HG03060 (cell line): Measurements from ENCODE around the gene PKNOX2.

Source experiments
- ATAC-seq: cut with Tn5 transposase; IDR thresholded peaks from one replicate; pipeline ENCODE4 v1.9.1; 2021; ENCODE audit warnings: low read depth, moderate number of reproducible peaks; ENCODE audit not compliant: unreplicated experiment

The PKNOX2 gene

DNA sequence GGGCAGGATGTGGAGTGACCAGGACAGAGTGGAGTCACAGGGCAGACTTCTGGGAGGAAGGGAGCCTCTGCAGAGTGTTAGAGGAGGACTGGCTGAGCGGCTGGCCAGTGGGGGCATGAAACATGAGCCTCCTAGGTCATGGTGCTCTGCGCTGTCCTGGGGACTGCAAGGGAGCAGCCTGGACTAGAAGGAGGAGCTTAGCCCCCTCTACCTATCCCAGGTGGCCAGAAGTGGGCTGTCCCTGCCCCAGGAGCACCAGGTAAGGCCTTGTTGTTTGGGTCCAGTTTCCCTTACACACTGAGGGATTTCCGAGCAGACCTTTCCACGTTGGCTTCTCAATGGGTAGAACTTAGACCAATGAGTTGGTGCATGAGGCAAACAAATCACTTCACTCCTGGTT is 7.4 kb downstream of the PKNOX2 start:
- ATAC-seq = no peak

DNA sequence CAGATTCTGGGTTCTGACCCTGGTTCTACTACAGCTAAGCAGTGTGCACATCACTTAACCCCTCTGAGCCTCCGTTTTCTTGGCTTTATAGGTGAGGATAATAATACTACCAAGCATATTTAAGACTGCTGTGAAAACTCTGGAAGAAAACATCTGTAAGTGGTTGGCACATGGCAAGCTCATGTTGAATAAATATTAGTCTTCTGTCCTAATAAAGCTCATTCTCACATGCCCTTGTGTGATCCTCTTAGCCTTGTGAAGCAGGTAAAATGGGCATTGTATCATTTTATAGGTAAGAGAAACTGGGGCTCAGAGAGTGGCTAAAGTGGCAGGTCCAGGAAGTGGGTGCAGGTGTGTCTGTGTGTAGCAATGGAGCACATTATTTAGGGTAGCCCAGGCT is 8.5 kb downstream of the PKNOX2 start:
- no peak for ATAC-seq

DNA sequence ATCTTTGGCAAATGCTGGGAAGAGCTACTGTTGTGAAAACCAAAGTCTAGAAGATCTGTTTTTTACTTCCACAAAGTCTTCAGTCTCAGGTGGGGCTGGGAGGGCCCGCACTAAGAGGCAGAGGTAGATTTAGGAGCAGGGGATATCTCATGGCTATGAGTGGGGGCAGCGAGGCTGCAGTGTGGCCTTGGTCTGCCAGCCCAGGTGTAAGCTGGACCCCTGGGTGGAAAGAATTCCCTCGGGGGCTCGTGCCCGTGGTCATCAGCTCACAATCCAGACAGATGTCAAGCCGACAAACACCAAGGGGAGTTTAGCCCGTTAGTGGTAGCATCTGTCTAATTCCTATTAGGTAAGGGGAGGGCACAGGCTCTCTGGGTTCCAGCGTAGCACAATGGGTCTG is 9.0 kb downstream of the PKNOX2 start:
- no peak for ATAC-seq

DNA sequence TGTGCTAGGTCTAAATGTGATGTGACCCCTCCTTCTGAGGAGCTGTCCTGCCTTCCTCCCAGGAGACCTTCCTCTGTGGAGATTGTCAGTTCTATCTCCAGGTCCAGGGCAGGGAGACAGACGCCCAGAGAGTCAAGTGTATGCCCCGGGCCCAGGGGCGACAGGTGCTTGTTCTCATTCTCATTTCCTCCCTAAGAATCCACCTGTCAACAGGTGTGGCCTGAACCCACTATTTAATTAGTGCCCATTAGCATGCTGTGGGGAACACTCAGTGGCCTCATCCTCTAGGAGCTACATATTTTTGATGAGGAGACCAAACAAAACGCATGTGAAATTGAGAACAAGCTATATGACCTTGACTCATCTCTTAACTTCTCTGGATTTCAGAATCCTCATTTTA is 9.5 kb downstream of the PKNOX2 start:
- ATAC-seq = no peak

DNA sequence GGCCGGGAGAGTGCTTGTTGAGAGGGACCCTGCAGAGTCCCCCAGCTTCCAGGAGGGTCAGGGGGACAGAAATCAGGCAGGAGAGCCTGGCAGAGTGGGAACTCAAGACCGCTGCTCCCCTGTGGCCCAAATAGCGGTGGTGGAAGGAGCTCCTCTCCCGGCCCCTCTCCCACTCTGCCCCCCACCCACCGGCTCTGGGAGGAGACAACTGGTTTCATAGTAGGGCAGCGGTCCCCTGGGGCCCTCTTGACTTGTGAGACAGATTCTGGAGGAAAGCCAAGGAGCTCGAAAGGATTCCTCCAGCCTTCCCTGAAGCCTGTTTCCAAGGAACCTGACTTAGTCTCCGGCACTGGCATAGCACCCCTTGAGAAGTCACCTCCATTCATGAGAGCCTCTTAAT is 10.1 kb downstream of the PKNOX2 start:
- ATAC-seq = no peak

DNA sequence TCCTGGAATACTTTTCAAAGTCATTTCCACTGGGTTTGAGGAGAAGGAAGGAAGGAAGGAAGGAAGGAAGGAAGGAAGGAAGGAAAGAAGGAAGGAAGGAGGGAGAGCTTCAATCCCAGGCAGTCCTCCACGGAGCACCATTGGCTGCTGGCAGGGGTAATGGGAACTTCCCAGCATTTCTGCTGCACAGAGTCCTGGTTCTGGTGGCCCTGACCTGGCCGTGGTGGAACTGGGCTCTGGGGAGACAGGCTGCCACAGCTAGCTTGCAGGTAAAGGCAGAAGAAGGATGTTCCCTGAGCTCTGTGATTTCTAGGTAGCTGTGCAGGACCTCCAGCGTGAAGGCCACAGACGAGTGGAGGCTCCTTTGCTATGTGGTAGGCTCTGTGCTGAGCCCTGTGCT is 10.6 kb downstream of the PKNOX2 start:
- ATAC-seq = no peak

DNA sequence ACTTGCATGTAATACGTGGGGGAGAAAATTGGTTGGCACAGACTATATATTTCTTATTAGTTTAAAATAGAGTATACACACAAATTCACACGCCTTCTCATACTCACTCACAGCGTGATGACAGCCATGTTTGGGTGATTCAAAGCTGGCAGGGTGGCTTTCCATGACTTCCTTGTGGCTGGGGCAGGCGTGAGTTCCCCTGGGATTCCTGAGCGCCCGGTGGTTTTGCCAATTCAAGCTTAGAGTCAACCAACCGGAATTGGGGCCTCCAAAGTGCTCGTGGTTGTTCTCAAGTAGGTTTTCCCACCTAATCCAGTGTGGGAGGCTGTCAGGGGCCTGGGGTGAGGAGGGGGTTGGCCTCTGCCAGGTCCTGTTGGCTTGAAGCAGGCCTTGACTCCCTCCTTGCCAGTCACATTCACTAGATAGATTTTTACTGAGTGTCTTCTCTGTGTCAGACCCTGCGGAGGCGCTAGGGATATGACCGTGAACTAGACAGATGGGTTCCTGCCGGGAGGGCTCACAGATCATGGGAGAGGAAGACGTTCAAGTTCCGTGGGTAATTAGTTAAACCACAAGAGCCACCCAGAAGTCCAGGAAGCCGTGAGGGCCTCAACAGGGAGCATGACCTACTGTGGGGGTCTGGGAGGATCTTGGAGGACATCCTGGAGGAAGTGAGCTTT is 11.5 kb downstream of the PKNOX2 start:
- ATAC-seq = no peak

DNA sequence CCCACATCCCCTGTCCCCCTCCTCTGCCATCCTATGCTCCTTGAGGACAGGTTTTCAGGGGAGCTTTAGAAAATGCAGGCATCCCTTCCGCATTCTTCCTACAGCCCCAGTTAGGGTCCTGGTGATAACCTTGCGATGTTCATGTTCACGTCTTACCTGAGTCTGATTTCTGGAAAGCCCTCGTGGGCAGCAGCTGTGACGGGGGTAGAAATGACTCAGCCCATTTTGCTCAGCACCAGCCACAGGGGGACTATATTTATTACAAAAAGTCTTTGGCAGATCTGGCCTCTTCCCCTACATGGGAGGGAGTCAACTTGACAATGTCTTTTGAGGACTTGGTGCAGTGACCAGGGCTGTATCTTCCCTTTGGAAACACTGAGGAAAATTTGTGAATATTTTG is 12.3 kb downstream of the PKNOX2 start:
- no peak for ATAC-seq

DNA sequence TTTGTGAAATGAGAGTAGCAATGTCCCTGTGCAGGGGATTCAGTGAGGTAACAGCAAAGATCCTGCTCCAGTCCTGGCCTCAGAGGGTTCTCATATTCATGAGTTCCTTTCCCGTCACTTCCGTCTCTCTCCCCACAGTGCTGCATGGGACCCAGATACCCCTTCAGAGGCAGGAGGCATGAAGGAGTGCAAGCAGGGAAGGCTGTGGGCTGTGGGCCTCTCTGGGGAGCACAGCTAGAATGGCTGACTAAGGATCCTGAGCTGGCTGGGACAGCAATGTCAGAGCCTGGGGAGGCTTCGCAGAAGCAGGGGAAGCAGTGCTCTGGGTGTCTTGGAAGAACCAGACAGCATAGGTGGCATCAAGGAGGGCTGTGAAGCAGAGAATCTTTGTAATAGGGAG is 13.0 kb downstream of the PKNOX2 start:
- ATAC-seq = no peak

DNA sequence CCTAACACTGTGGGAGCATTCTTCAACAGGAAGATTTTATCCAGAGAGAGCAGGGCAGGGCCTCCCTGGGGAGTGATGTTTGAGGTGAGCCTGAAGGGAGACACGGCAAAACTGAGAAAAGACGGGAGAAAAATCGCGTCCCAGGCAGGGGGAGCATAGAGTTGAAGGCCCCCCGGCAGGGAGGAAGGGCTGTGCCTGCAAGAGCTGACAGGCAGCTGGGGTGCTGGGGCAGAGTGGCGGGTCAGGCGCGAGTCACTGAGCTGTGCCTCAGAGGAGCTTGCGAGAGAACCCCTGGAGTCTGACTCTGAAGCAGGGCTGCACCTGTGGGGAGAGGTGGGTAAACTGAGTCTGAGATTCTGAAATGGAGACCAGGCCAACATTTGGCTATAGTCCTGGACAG is 14.8 kb downstream of the PKNOX2 start:
- ATAC-seq = no peak

DNA sequence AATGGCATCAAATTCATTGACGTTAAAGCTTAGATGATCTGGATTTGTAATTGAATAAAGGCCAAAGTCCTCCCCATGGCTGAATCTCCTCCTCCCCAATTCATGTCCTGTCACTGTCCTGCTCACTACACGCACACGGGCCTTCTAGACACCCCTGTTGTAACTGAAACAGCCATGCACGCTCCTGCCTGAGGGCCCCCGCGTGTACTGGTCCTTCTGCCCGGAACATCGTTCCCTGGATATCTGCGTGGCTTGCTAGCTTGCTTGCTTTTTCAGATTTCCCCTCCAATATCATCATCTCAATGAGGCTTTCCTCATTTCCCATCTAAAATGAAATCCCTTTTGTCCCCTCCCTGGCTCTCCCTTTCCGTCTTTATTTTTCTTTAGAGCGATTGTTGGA is 15.3 kb downstream of the PKNOX2 start:
- ATAC-seq = no peak

DNA sequence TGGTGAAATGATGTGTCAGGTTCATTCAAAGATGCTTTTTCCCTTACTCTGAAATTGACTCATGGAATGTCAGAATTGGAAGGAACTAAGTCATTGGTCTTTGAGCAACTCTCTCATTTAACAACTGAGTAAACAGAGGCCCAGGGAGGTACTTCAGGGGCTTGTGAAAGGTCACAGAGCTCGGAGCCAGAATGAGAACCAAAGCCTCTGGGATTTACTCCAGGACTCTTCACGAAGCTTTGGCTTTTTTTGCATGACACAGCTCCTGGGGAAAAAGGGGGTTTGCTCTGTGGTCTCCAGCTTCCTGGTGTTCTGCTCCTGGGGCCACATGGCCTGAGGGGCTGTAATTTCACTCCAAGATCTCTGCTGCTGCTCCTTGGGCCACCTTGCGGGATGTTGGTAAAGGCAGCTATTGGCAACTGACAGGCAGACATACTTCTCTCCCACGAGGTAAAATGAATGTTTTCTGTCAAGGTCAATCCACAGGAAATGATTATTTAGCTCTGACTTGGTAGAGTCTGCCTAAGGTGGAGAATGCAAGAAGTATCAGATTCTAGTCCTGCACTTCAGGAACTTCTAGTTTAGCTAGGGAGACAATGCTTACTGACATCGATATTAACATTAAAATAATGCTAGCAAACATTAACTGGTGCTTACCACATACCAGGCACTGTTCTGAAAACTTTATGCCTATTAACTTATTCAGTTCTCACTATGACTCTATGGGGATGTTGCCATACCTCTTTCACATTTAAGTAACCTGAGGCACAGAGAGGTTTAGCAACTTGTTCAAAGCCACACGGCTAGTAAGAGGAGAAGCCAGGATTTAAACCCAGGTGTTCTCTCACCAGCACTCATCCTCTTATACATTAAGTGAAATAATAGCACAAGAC is 16.1 kb downstream of the PKNOX2 start:
- ATAC-seq = peak; percentile 85

DNA sequence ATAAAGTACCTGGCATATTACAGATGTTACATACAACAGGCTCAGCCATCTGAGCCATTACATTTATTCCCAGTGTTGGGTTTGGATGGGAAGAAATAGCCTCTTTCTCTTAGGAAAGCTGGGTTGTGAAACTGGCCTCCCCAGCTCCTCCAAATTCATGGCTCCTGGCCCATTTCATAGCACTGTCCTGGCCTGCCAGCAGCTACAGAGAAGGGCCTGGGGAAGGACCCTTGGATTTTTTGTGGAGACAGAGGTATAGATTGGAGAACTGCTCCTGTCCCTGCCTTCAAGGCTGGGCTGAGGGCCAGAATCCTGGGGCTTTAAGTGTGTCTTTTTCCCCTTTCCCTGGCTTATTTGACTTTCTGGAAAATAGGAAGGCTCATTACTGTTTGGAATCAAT is 18.0 kb downstream of the PKNOX2 start:
- ATAC-seq = no peak

DNA sequence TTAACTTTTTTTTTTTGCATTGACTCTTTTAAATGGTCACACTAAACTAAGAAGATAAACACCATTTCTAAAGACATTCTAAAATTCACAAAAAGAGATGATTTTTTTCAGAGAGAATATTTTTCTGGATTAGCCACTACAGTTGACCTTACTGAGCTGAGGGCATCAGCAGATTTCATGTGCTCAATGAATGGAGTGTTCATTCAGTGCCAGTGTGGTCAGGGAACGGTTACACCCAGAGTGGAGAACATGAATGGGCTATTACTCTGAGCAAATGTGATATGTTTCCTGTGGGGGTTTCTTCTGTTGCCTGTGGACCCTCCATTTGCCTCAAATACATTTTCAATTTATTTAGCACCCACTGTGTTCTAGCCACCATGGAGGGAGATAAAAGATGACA is 19.1 kb downstream of the PKNOX2 start:
- ATAC-seq = no peak

DNA sequence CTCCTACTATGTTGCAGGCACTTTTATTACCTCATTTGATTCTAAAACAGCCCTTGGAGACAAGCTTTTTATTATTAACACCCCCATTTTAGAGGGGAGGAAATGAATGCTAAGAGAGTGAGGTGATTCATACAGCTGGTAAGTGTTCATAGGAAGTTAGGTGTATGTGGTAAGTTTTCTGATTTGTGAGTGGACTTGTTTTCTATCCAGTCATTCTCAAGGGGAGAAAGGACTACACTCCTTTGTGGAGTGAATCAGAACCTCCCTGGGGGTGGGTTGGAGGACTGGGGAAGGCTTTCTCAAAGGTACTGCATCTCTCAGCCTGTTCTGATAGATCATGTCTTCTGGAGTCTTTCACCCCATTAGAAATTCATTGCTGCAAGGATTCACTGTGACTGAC is 23.5 kb downstream of the PKNOX2 start:
- ATAC-seq = no peak

DNA sequence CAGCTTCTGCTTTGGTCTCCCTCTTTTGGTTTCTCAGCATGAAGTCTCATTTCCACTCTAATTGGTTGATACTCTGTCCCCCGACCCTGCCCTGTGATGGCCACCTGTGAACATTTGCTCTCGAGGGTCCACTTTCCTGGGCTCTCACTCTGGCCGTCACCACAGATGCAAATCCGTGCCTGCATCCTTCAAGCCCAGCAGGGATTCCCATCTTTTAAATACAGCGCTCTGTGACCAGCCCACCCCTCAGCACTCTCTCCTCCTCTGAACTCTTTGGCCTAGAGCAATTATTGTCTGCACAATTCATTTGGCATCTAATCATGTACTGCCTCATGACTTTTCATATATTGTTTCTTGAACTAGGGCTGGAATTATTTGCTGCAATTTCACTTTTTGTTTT is 26.0 kb downstream of the PKNOX2 start:
- no peak for ATAC-seq

DNA sequence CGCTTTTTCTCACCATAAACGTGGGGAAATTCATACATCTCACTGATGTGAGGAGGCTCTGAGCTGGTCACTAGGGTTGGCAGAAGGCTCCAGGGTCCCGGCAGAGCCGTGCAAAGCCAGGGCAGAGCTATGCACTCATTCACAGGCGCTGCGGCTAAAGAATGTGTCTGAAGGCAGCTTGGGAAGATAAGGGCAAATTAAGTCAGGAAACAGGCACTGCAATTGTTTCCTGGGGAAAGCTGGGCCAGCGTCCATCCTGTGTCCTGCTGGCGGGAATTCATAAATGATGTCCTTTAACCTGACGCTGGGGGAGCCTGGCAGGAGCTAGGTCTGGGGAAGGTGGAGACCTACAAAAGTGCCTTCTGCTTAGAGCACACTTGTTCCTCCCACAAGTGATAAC is 27.6 kb downstream of the PKNOX2 start:
- ATAC-seq = no peak

DNA sequence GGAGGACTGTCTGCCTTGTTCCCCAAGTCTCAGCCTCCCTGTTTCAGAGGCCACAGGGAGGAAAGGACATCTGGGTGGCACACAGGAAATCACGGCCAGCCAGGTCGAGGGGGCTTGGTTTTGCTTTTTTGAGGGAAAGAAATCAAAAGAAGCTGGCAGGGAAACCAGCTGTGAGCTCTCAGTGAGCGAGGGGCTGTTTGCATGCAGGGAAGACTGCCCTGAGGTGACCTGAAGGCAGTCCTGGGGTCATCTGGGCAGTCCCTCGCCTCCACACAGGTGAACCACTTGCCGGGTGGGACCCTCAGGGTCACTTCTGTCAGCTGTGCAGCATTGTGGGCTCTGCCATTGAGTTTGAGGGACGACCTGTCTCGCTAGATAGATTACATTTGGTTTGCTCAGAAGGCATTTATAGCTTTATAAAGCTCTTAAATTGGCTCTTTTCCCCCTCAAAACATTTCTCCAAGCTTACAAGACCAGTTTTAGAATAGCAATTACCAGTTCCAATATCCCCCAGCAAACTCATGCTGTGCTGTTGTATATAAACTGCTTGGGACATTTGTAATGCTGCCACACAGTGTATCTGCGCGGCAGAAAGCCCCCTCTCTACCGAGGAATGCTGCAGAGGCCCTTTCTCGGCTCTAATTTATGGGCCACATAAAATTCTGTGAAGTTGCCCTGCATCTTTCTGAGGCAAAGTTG is 28.3 kb downstream of the PKNOX2 start:
- no peak for ATAC-seq

DNA sequence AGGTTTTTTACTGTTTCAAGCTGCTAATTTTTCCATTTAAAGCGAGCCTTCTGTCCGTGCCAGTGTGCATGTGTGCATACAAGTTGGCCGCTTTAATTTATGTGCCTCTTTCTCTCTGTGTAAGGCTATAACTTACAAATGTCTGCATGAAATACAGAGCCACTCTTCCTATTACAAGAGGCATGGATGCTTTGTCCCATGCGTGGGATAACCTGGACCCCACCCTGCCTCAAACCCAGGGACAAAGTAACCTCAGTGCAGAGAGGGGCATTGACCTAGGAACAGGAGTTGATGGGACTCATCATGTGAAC is 28.8 kb downstream of the PKNOX2 start:
- no peak for ATAC-seq

DNA sequence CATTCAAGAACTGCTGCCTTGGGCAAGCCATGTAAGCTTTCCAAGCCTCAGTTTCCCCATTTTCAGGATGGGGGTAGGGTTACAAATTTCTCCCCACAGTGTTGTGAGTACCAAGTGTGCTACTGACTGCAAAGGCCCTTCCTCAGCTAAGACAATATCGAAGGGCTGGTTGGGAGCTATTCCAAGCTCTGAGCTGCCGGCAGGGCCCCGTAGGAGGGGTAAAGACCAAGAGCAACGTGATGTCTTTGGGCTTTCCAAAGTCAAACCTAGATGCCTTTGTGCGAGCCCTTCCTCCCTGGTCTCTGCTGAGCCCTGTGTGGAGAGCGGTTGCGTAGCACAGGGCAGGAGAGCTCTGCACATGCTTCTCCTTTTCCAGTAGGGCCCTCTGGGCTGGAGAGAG is 29.3 kb downstream of the PKNOX2 start:
- no peak for ATAC-seq

DNA sequence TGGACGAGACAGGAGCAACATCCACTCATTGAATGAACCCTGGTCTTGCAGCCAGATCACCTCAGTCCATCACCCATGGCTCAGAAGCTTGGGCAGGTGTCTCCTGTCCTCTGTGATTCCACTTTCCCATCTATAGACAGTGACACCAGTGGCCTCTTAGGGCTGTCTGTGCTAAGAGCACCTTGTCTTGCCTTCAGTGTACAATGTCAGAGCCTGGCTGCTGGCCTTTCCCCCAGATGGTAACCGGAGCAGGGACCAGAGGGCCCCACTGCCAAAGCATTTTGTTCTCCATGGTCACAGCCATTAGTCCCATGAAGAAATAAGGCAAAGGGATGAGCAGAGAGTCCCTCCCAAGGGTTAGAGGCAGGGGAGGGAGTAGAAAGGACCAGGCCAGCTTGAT is 35.4 kb downstream of the PKNOX2 start:
- ATAC-seq = no peak

DNA sequence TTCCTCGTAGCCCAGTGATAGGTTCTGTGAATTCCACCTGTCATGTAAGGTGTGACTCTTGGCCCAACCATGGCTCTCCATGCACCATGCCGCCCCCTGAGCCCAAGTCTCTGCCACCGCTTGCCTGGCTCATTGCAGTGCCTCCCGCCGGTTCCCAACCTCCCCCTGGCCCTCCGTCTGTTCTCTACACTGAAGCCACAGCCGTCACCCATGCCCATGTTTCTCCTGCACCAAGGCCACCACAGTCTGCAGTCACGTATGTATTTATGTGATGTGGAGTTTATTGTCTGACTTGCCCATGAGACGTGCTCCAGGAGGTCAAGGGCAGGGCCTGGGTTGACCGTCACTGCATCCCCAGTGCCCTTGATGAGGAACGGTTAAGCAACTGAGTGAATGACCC is 35.9 kb downstream of the PKNOX2 start:
- no peak for ATAC-seq
